ENCODE measurements around the gene ZDHHC11B. TPM values are rescaled to one million over a fixed set of nuclear protein-coding genes. Genes with fewer than 3 reads are reported as not detected.
"Not testable (repeated sequence)": the region's sequence is repeated elsewhere in the genome, so short reads cannot be mapped to it uniquely, and the experiment has no call there.

The ZDHHC11B gene
- polyA plus RNA-seq, 1 experiment, result 0.05 TPM

DNA sequence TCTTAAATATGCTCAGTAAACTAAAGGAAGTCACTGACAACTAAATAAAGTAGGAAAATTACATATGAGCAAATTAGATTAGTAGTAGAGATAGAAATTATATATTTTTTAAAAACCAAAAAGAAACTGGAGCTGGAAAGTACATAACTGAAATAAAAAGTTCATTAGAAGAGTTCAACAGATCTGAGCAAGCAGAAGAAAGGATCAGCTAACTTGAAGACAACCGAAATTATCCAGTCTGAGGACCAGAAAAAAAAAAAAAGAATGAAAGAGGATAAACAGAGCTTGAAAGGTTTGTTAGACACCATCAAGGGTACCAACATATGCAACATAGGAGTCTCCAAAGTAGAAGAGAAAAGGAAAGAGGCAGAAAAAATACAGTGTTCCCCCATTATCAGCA is 65.2 kb downstream of the ZDHHC11B start:
- H3K36me3 ChIP-seq (ENCODE audit: control insufficient read depth, insufficient read depth, low read length); H3K4me3 ChIP-seq (ENCODE audit: low read depth, low read length); CTCF ChIA-PET; H3K27me3 ChIP-seq (ENCODE audit: control insufficient read depth, insufficient read depth, low read length); DNase-seq (ENCODE audit: low read depth); POLR2A ChIA-PET: not testable (repeated sequence)

DNA sequence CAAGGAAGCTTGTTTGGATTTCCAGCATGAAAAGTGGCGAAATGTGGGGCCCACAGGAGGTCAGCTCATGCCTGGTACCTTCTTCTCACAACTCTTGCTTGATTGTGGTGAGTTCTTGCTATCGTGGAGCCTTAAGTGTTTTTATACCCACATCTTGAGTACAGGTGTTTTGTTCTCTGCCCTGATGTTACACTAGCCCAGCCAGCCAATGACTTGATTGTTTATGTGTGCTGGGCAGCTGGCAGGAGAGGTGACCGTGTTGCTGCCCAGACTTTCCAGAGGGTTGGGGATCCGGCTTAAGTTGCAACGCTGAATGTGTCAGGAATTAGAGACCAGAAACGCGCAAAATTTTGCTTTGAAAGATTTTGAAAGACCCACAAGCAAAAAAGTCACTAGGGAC is 67.4 kb downstream of the ZDHHC11B start:
- H3K4me3 ChIP-seq (ENCODE audit: low read depth, low read length), result no peak overlapping the region
- H3K36me3 ChIP-seq (ENCODE audit: control insufficient read depth, insufficient read depth, low read length), result no peaks in the 10 kb centered on the region
- ChIA-PET CTCF (no interaction called here), POLR2A (no interaction called here)
- TF ChIP-seq, protein P1, sequence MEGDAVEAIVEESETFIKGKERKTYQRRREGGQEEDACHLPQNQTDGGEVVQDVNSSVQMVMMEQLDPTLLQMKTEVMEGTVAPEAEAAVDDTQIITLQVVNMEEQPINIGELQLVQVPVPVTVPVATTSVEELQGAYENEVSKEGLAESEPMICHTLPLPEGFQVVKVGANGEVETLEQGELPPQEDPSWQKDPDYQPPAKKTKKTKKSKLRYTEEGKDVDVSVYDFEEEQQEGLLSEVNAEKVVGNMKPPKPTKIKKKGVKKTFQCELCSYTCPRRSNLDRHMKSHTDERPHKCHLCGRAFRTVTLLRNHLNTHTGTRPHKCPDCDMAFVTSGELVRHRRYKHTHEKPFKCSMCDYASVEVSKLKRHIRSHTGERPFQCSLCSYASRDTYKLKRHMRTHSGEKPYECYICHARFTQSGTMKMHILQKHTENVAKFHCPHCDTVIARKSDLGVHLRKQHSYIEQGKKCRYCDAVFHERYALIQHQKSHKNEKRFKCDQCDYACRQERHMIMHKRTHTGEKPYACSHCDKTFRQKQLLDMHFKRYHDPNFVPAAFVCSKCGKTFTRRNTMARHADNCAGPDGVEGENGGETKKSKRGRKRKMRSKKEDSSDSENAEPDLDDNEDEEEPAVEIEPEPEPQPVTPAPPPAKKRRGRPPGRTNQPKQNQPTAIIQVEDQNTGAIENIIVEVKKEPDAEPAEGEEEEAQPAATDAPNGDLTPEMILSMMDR (IDR thresholded peaks at IDR 0.05; ENCODE audit: insufficient read depth, low read depth, low read length), result no peak
- DNase-seq (ENCODE audit: low read depth), result no peak
- H3K27me3 ChIP-seq (ENCODE audit: control insufficient read depth, insufficient read depth, low read length), result peaks cover 5% of the 10 kb centered on the region; the same call in 1 of the 2 replicates

DNA sequence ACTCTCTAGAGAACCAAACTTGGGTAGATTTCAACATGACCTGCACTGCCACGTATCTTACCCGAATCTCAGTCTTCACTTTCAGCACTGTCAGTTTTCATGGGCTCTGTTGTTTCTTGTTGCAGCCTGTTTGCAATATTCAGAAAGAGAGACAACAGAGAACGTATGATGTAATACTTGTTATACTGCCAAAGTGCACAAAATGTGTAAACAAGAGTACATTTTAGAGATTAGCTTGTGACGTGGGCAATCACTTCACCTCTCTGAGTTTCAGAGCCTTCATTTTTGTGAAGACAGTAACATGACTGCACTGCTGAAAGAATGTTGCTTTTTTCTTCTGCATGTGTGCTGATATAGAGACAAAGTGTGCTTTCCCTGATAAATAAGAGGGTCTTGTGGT is 67.8 kb downstream of the ZDHHC11B start:
- H3K27me3 ChIP-seq (ENCODE audit: control insufficient read depth, insufficient read depth, low read length); POLR2A ChIA-PET; DNase-seq (ENCODE audit: low read depth); CTCF ChIA-PET; H3K36me3 ChIP-seq (ENCODE audit: control insufficient read depth, insufficient read depth, low read length); H3K4me3 ChIP-seq (ENCODE audit: low read depth, low read length): not testable (repeated sequence)

DNA sequence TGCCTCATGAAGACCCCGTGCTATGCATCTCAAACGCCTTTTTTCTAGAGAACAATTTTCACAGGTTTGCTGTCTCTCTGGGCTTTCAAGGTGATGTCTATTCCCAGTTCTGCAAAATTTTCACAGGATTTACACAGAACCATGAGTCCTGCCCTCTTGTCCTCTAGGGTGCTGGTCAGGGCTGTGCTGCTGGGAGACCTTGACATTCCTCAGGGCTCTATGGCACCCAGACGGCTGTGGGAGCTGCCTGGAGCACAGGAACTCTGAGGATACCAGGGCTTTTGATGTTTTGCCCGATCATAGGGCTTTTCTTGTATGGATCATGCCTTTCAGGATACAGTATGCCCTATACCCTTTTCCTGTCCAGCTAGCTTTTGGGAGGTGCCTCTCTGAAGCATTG is 68.9 kb downstream of the ZDHHC11B start:
- DNase-seq (ENCODE audit: low read depth); H3K27me3 ChIP-seq (ENCODE audit: control insufficient read depth, insufficient read depth, low read length); H3K36me3 ChIP-seq (ENCODE audit: control insufficient read depth, insufficient read depth, low read length); CTCF ChIA-PET; POLR2A ChIA-PET; H3K4me3 ChIP-seq (ENCODE audit: low read depth, low read length): not testable (repeated sequence)

DNA sequence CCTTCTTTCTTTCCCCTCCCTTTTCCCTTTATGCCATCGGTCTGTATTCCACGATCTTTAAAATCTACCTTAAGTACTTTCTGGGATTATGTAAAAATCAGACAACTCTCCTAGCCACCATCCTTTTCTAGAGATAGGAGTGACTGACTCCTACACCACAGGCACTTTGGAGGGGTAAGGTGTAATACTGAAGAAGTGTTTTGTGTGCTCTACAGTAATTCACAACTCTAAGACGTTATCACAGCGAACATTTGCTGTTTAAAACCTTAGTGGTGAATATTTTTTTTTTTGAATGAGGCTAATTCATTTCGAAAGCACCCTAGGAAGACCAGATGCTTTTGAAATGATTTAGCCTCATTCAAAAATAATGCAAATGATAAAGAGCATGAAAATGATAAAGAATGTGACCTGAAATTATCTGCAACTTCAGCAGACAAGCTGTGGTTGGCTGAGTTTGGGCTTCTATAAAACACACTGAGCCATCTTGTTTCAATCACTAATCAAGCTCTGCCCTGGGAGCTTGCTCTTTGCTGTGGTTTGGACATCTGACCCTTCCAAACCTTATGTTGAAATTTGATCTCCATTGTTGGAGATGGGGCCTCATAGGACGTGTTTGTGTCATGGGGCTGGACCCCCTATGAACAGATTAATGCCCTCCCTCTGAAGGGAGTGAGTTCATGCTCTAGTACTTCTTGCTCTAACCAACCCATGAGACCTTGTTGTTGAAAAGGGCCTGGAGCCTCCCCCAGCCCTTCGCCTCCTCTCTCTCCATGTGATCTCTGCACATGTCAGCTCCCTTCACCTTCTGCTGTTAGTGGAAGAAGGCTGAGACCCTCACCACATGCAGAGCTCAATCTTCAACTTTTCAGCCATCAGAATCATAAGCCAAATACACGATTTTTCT is 70.1 kb downstream of the ZDHHC11B start:
- CTCF ChIA-PET; H3K27me3 ChIP-seq (ENCODE audit: control insufficient read depth, insufficient read depth, low read length); POLR2A ChIA-PET; H3K4me3 ChIP-seq (ENCODE audit: low read depth, low read length); DNase-seq (ENCODE audit: low read depth); H3K36me3 ChIP-seq (ENCODE audit: control insufficient read depth, insufficient read depth, low read length): not testable (repeated sequence)

DNA sequence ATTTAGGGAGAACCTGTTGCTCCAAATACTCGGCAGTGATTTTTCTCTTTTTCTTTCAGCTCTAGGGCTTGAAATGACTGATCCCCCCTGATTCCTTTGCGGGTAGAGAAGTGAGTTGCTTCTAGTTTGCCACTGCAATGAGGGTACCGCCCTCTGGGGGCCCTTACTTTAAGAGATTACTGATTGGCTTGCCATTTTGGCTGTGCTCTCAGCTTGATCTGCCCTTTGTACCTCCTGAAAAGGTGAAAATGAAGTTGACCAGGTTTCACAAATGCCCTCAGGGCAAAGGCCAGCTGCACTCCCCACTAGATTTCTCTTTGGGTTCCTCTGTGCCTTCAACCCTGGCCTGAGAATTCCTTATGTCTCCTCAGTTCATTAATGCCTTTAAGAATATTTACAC is 70.8 kb downstream of the ZDHHC11B start:
- H3K36me3 ChIP-seq (ENCODE audit: control insufficient read depth, insufficient read depth, low read length); CTCF ChIA-PET; DNase-seq (ENCODE audit: low read depth); H3K27me3 ChIP-seq (ENCODE audit: control insufficient read depth, insufficient read depth, low read length); H3K4me3 ChIP-seq (ENCODE audit: low read depth, low read length); POLR2A ChIA-PET: not testable (repeated sequence)

DNA sequence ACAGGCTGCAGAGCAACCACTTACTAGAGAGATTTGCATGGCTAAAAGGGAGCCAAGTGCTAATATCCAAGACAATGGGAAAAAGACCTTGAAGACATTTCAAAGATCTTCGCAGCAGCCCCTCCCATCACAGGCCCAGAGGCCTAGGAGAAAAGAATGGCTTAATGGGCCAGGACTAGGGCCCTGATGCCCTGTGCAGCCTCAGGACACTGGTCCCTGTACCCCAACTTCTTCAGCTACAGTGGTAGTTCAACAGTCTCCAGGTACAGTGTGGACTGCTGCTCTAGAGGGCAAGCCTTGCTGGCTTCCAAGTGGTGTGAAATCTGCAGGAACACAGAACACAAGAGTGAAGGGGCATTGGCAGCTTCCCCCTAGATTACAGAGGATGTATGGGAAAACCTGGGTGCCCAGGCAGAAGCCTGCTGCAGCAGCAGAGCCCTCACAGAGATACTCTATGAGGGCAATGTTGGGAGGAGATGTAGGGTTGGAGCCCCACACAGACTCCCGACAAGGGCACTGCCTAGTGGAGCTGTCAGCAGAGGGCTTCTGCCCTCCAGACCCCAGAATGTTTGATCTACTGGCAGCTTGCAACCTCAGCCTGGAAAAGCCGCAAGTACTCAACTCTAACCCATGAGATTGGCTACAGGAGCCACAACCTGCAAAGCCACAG is 75.5 kb downstream of the ZDHHC11B start:
- H3K27me3 ChIP-seq (ENCODE audit: control insufficient read depth, insufficient read depth, low read length); DNase-seq (ENCODE audit: low read depth); POLR2A ChIA-PET; H3K36me3 ChIP-seq (ENCODE audit: control insufficient read depth, insufficient read depth, low read length); CTCF ChIA-PET; H3K4me3 ChIP-seq (ENCODE audit: low read depth, low read length): not testable (repeated sequence)

DNA sequence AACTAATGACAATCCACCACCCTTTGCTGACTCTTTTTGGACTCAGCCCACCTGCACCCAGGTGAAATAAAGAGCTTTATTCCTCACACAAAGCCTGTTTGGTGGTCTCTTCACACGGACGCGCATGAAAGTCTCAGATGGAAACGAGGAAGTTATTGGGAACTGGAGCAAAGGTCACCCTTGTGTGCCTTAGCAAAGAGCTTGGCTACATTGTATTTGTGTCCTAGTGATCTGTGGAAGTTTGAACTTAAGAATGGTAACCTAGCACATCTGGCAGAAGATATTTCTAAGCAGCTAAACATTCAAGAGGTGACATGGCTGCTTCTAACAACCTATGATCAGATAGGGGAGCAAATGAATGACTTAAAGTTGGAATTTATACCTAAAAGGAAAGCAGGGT is 76.2 kb downstream of the ZDHHC11B start:
- H3K27me3 ChIP-seq (ENCODE audit: control insufficient read depth, insufficient read depth, low read length); POLR2A ChIA-PET; H3K36me3 ChIP-seq (ENCODE audit: control insufficient read depth, insufficient read depth, low read length); DNase-seq (ENCODE audit: low read depth); H3K4me3 ChIP-seq (ENCODE audit: low read depth, low read length); CTCF ChIA-PET: not testable (repeated sequence)

DNA sequence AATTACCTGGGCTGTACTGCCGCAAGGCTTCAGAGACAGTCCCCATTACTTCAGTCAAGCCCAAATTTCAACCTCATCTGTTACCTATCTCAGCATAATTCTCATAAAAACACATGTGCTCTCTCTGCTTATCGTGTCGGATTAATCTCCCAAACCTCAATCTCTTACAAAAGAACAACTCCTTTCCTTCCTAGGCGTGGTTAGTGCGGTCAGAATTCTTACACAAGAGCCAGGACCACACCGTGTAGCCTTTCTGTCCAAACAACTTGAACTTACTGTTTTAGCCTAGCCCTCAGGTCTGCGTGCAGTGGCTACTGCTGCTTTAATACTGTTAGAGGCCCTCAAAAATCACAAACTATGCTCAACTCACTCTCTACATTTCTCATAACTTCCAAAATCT is 78.4 kb downstream of the ZDHHC11B start:
- CTCF ChIA-PET; DNase-seq (ENCODE audit: low read depth); H3K4me3 ChIP-seq (ENCODE audit: low read depth, low read length); POLR2A ChIA-PET; H3K27me3 ChIP-seq (ENCODE audit: control insufficient read depth, insufficient read depth, low read length); H3K36me3 ChIP-seq (ENCODE audit: control insufficient read depth, insufficient read depth, low read length): not testable (repeated sequence)

DNA sequence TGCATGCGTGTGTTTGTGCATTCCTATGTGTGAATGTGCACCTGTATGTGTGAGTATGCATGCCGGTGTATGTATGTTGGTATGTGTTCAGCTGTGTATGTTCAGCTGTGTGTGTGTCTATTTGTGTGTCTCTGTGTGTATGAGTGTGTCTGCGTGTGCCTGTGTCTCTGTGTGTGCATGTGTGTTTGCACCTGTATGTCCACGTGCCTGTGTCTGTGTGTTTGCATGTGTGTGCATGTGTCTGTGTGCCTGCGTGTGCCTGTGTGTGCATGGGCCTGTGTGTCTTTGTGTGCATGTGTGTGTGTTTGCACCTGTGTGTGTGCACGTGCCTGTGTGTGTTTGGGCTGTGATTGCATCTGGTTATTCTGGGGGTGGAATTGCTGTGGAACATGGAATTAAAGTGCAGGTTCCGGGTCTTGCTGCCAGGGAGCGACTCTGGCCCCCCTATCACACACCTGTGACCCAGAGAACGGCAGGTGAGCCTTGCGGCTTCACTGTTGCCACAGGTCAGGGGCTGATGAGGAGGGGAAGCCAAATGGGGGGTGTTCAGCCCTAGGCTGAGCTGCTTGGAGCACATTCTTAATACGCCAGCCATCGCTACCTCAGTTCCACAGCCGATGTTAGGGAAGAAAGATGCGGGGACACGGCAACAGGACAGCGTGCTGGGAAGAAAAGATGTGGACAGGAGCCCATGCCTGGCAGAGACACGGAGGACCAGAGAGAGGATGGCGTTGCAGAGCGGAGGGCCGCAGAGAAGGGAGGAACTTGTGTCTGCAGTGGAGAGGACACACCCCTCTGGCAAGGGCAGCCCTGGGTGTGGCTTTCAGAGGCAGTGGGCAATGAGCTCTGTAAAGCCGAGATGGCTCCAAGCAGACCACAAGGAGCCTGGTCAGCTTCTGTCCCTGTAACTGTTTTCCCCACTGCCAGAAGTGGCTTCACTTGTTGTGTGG is 87.5 kb downstream of the ZDHHC11B start:
- CTCF ChIA-PET; H3K27me3 ChIP-seq (ENCODE audit: control insufficient read depth, insufficient read depth, low read length); POLR2A ChIA-PET; H3K36me3 ChIP-seq (ENCODE audit: control insufficient read depth, insufficient read depth, low read length); DNase-seq (ENCODE audit: low read depth); H3K4me3 ChIP-seq (ENCODE audit: low read depth, low read length): not testable (repeated sequence)

DNA sequence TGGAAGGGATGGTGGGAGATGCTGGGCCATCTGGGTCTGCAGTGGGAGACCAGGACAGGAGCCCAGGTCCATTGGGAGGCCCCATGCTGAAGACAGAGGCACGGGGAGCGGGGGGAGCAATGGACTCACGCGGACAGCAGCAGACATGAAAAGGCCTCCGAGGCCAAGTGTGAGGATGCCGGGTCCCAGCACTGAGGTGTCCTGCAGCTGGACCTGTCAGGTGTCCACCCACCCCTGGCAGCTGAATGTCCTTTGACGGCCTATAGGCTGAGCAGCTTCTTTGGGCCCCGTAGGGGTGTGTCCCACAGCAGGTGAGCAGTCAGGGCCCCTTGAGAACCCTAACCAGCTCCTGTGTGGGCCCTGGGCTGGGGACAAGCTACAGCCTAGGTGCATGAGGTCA is 88.3 kb downstream of the ZDHHC11B start:
- POLR2A ChIA-PET; CTCF ChIA-PET; H3K4me3 ChIP-seq (ENCODE audit: low read depth, low read length); DNase-seq (ENCODE audit: low read depth); H3K36me3 ChIP-seq (ENCODE audit: control insufficient read depth, insufficient read depth, low read length); H3K27me3 ChIP-seq (ENCODE audit: control insufficient read depth, insufficient read depth, low read length): not testable (repeated sequence)

Measured in BJ (cell line).